Measurements from ENCODE around the gene PHC1.

- no peak for TF ChIP-seq POLR2AphosphoS5 (IDR thresholded peaks at IDR 0.05; ENCODE audit: insufficient read depth in 1 of 2, low read depth in 1 of 2)
- TF ChIP-seq POLR2A (IDR thresholded peaks at IDR 0.05) = no peak
Observed at GRCh38 chr12:8897081-8897480, 17.2 kb upstream of the PHC1 start.

All from vagina (tissue), 2 donors.